Panc1 (cell line): ENCODE data around the gene SHC3.

Source experiments
- CTCF ChIP-seq: fragments of 450-650 bp; IDR thresholded peaks from 2 replicates; pipeline ENCODE4 v1.5.1; 2017; ENCODE audit warnings: mild to moderate bottlenecking
- POLR2AphosphoS5 ChIP-seq: IDR thresholded peaks from 2 replicates; pipeline ENCODE4 v1.6.1; 2012; ENCODE audit warnings: mild to moderate bottlenecking, low read depth, low read length, moderate library complexity
- SIN3A ChIP-seq: IDR thresholded peaks from 2 replicates; pipeline ENCODE4 v1.6.1; 2012; ENCODE audit warnings: low read depth, mild to moderate bottlenecking, low read length, moderate library complexity, borderline replicate concordance; ENCODE audit not compliant: insufficient read depth
- TCF7L2 ChIP-seq: IDR thresholded peaks from 2 replicates; pipeline ENCODE4 v1.6.1; 2011; ENCODE audit warnings: mild to moderate bottlenecking, low read depth, low read length, inconsistent platforms
- TF ChIP-seq, protein P1 (sequence below), 2 experiments: IDR thresholded peaks; 2 replicates each; pipeline ENCODE4 v1.6.1; 2011 to 2012; ENCODE audit warnings: low read depth in 2 of 2, control low read depth in 1 of 2, low read length in 1 of 2, mild to moderate bottlenecking in 1 of 2, moderate library complexity in 1 of 2; ENCODE audit not compliant: insufficient read depth in 1 of 2

DNA sequence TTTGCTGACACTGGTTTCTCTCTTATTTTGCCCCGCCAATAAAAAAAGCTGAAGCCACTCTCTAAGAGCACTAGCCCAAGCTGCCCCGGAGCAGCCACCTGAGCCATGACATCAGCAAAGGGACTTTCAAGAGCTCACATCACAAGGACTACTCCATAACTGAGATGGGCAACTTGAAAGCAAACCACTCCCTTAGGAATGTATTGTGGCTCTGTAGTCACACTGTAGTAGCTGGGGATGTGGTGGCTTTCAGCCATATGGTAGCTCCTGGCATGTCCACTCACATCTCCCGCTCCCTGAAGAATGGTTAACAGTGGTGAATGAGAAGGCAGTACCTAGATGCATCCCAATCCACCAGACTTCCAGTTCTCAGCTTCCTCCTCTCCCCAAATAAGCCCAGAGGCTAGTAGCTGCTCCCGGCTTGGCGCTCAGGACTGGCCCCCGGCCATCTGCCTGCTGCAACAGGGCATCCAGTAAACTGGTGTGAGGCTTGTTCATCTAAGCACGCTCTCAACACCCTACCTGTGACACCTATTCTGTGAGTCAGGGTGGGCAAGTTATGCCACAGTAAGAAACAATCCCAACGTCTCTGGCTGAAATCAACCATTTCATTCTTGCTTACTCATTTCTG lies 123.6 kb downstream of the SHC3 start:
- TF ChIP-seq CTCF (no peak), POLR2AphosphoS5 (no peak), SIN3A (no peak), TCF7L2 (no peak)
- TF ChIP-seq, protein P1, sequence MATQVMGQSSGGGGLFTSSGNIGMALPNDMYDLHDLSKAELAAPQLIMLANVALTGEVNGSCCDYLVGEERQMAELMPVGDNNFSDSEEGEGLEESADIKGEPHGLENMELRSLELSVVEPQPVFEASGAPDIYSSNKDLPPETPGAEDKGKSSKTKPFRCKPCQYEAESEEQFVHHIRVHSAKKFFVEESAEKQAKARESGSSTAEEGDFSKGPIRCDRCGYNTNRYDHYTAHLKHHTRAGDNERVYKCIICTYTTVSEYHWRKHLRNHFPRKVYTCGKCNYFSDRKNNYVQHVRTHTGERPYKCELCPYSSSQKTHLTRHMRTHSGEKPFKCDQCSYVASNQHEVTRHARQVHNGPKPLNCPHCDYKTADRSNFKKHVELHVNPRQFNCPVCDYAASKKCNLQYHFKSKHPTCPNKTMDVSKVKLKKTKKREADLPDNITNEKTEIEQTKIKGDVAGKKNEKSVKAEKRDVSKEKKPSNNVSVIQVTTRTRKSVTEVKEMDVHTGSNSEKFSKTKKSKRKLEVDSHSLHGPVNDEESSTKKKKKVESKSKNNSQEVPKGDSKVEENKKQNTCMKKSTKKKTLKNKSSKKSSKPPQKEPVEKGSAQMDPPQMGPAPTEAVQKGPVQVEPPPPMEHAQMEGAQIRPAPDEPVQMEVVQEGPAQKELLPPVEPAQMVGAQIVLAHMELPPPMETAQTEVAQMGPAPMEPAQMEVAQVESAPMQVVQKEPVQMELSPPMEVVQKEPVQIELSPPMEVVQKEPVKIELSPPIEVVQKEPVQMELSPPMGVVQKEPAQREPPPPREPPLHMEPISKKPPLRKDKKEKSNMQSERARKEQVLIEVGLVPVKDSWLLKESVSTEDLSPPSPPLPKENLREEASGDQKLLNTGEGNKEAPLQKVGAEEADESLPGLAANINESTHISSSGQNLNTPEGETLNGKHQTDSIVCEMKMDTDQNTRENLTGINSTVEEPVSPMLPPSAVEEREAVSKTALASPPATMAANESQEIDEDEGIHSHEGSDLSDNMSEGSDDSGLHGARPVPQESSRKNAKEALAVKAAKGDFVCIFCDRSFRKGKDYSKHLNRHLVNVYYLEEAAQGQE (IDR thresholded peaks at IDR 0.05; ENCODE audit: insufficient read depth in 1 of 2, low read depth in 2 of 2, low read length in 1 of 2): no peak
